Stimulated activated CD8-positive, alpha-beta memory T cell treated with anti-CD3 and anti-CD28 coated beads, Interleukin-2, amount 100 ng/mL, for 48 hours (primary cell): ENCODE results near the gene LYL1.

Experiments
- DNase-seq, 2 donors: peaks; one replicate each; pipeline ENCODE4 v3.0.0-alpha.2; 2020; ENCODE audit warnings: low read depth in 2 of 2

LYL1 gene

GRCh38 chr19:13104848-13105711, 2.4 kb upstream of the LYL1 start:
- no peak for DNase-seq

DNA sequence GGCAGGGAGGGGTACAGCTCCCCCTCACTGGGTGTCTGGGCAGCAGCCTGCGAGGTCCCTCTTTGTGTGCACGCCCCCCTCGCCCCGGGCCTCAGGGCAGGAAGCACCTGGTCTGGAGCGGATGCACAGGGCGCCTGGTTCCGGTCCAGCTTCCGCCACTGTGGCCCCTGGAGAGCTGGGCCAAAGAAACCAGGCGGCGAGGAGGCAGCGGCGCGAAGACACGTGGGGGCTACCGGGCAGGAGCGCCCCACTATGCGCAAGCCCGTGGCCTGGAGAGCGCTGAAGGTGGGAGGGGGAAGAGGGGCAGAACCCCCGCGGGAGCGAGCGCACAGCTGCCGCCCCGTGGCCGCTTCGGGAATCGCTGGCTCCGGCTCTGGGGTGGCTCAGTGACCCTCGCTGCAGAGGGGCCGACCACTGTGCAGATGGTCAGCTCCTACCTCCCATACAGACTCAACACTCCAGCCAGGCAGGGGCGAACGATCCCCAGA, 1.7 kb upstream of the LYL1 start:
- DNase-seq, result peak; percentile 61 to 63

DNA sequence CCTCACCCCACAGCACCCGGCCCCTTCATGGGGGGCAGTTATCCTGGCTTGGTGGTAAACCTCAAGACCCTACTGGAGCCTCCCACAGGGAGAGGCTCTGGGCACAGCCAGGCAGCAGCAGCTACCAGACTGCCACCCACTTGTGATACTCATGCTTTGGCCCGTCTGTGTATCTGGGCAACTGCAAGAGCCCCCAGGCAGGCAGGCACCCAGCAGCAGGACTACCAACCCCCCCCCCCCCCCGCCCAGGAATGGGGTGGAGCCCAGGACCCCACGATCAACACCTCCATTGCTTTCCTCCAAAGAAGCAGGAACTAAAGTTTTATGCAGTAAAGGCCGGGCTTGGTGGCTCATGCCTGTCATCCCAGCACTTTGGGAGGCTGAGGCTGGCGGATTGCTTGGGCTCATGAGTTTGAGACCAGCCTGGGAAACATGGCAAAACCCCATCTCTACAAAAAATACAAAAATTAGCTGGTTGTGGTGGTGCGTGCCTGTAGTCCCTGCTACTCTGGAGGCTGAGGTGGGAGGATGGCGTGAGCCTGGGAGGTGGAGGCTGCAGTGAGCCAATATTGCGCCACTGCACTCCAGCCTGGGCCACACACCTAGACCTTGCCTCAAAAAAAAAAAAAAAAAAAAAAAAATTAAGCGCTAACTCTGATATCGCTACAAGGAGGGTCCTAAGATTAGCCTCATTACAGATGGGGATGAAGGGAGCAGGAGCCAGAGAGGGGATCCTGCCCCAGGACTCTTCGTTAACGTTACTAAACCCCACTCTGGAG, 1.1 kb upstream of the LYL1 start:
- no peak for DNase-seq

GRCh38 chr19:13102416-13102665, 317 bp downstream of the LYL1 start:
- no peak for DNase-seq

DNA sequence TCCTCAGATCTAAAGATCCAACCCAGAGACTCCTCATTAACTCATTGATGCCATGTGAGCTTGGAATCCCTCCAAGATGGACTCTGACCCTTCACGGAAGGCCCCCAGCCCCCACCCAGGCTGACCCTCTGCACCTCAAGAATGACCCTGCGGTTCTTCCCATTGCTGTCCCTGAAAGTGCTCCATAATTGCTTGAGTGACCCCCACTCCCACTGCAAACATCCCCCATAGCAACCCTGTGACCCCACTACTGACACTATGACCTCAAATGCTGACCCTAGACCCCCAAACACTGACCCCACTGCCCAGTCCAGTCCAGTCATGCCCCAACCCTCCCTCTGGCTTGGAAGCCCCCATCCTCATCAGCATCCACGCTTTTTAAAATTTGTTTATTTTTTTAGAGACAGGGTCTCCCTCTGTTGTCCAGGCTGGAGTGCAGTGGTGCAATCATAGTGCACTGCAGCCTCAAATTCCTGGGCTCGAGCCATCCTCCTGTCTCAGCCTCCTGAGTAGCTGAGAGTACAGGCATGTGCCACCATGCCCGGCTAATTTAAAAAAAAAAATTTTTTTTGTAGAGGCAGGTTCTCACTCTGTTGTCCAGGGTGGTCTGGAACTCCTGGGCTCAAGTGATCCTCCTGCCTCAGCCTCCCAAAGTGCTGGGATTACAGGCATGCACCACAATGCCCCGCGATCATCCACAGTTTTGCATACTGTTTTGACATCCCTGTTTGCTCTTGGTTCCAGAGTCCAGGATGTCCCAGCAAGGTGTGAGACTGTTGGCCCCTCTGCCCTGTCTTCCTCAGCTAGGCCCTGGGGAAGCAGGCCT, 855 bp downstream of the LYL1 start:
- DNase-seq, result no peak

GRCh38 chr19:13100841-13101589, 1.6 kb downstream of the LYL1 start:
- no peak for DNase-seq

DNA sequence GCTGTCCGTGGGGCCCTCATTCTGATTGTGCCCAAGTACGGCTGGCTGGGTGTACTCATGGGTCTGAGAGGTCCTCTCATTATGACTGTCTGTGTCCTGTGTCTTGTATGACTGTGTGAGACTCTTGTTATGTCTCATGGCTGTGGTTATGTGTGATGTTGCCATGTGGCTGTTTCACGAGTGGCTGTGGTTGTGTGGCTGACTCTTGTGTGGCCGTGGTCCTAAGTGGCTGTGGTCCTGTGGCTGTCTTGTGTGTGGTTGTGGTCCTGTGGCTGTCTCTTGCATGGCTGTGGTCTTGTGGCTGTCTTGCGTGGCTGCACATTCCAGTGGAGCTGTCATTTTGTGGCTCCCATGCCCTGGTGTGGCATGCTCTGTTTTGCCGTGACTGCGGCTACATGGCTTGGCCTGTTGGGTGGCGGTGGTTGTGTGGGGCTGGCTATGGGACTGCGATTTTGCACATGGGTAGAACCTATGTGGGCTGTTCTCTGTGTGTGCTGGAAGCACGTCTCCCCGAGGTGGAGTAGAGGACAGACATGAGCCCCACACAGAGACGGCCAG, 2.5 kb downstream of the LYL1 start:
- DNase-seq, result peak in 1 of 2 donors; percentile 68

GRCh38 chr19:13099073-13099999, 3.3 kb downstream of the LYL1 start:
- DNase-seq, result peak in 1 of 2 donors; percentile 62

GRCh38 chr19:13098277-13099072, 4.2 kb downstream of the LYL1 start:
- DNase-seq, result no peak

DNA sequence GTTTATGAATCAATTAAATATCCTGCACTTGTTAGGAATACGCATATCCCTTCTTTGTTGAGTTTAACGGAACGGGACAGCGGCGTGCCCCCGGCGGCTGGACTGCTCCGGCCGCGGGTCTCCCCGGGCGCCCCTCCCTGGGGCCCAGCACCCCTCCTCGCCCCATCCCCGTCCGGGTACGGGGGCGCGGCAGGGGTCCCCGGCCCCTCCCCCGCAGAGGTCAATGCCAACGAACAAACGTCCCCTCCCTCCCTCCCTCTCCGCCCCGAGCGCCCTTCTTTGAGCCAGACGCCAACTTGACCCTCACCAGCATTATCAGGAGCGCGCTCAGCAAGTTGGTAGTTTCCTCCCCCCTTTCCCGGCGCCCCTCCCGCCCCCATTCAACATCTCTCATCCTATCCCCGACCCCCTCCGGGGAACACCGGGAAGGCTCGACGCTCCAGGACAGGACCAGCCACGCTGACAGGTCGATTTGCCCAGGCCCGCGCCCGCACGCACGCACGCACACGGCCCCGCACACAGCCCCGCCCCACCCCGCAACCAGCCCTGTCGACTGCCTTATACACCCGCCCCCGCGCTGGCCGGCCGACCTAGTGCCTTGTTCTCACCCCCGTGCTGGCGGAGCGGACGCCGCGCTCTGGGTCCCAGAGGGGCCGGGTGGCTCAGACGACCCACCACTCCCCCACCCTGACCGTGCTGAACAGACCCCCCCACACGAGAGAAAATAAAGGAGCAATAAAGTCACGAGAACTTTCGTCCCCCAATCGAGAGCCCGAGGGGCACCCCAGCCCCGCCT, 5.0 kb downstream of the LYL1 start:
- DNase-seq, result no peak

GRCh38 chr19:13097033-13097462, 5.6 kb downstream of the LYL1 start:
- no peak for DNase-seq

DNA sequence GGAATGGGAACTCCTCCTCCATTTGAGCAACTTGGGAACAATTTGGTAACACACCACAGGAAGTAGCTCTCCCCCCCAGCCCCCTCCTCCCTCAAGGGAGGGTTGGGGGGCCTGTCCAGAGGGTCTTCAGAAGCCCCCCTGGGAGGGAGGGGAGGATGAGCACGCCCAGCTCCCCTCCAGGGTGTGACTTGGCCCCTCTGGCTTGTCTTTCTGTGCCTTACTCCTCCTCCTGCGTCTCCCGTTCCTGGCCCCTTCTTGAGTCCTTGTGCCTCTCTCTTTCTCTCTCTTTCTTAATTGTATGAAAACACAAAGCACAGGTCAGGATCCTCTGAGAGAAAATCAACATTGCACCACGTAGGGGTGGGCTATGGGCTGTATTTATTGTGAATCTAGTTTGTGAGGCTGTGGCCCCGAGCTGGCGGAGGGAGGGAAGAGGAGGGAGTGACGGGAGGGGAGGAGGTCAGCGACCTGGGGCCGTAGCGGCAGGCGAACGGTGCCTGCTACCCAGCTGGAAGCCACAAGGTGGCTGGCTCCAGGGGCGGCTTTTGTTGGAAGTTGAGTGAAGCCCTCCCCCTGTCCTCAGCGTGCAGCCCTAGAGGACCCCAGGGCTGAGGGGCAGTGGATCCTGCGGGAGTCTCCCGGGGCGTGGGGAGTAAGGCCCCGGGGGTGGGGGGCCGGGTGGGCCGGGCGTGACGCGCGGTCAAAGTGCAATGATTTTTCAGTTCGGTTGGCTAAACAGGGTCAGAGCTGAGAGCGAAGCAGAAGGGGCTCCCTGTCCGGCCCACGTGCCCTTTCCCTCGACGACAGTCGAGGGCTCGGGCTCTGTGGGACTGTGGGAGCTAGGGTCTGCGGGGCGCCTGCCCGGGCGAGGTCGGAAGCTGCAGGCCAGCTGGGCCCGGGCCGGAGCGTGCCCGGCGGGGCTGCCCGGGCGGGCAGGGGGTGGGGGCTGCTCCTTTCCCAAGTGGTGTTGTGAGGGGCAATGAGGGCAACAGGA, 6.4 kb downstream of the LYL1 start:
- DNase-seq, result no peak

DNA sequence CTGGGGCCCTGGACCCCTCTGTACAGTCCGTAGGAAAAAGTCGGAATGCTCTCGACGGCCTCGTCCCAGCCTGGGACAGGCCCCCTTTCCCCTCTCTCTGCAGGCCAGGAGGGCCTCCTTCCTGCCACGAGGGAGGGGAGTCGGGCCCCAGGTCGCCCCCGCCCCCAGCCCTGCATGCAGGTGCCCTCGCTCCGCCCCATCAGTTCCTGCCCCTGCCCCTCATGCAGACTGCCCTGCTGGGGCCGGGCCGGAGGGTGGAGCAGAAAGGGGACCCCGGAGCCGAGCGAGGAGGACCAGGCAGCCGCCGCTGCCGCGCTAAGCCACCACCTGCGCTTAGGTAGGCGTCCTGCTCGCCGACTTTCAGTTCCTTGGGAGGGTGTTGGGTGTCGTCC, 7.3 kb downstream of the LYL1 start:
- no peak for DNase-seq

DNA sequence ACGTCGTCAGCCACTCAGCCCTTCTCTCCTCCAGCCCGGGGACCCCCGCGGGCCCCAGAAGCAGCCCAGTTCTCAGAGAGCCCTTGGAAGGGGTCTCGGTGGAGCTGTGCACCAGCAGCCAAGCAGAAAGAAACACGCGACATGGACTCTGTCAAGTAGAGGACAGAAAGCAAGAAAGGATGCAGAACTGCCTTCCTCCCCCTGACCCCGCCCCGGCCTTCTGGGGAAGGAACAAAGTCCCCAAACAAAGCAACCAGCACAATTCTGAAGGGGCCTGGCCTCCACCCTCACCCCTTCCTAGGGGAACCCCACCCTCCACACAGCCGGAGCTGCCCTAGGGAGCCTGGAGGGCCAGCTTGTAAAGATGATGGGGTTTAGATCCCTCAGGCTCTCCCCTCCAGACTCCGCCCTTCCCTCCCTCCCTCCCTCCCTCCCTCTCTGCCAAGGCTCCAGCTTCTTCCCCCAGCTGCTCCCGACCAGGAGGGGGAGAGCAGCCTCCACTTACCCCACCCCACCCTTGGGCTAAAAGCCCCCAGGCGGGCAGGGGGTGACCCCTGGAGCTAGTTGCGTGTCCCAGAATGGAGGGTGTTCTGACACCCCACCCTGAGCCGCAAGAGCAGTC, 7.8 kb downstream of the LYL1 start:
- no peak for DNase-seq

- no peak for DNase-seq
Observed at GRCh38 chr19:13094106-13094504, 8.6 kb downstream of the LYL1 start.

DNA sequence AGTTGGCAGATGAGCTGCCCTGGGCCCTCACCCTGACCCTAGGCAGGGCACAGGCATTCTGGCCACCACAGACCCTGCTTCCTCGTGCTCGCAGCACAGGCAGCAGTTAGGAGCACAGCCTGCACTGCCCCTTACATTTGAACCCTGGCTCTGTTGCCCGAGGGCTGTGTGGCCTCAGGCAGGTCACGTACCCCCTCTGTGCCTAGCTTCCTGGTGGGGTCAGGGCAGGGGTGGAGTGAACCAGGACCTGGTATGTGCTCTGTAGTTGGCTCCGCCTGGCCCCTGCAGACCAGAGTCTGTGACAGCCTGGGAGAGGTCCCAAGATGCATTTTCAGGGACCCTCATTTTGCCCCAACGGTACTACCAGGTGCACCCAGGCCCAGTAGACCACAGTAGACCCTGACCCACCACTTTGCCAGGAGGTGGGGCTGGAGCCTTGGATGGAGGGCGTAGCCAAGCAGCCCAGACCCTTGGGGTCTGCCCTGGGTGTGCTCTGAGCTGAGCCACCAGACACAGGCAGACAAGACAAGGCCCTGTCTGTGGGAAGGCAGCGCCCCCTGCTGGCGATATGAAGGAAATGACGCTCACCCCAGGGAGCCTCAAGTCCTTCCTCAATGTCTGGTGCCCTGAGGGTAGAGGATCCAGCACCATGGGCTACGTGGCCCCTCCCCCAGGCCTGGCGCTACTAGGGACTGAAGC, 9.1 kb downstream of the LYL1 start:
- peak; percentile 68 for DNase-seq
